Loucy (cell line): ENCODE results near the gene ENTPD6.

Source experiments
- H2AFZ ChIP-seq: fragments of 200-600 bp; sonication (generic); 2 replicates; pipeline ENCODE4 v1.6.0; 2016; ENCODE audit warnings: antibody characterized with exemption, mild to moderate bottlenecking, low read length, moderate library complexity
- H3F3A ChIP-seq: fragments of 200-600 bp; 2 replicates; pipeline ENCODE4 v1.6.0; 2016; ENCODE audit warnings: antibody characterized with exemption, low read depth, mild to moderate bottlenecking
- H3K27me3 ChIP-seq: fragments of 200-600 bp; sonication (generic); 2 replicates; pipeline ENCODE4 v1.6.1; 2014; ENCODE audit warnings: low read length, mild to moderate bottlenecking; ENCODE audit not compliant: insufficient read depth, poor library complexity, severe bottlenecking
- H3K36me3 ChIP-seq: fragments of 200-600 bp; sonication (generic); 2 replicates; pipeline ENCODE4 v1.6.1; 2016; ENCODE audit warnings: low read length; ENCODE audit not compliant: insufficient read depth
- H3K4me1 ChIP-seq: fragments of 200-600 bp; sonication (generic); 2 replicates; pipeline ENCODE4 v1.5.1; 2014; ENCODE audit warnings: low read length, mild to moderate bottlenecking; ENCODE audit not compliant: insufficient read depth, poor library complexity, severe bottlenecking
- H3K4me2 ChIP-seq: fragments of 200-600 bp; sonication (generic); 2 replicates; pipeline ENCODE4 v1.6.0; 2014; ENCODE audit warnings: antibody characterized with exemption, low read length, low read depth, mild to moderate bottlenecking; ENCODE audit not compliant: poor library complexity, severe bottlenecking
- H3K4me3 ChIP-seq: fragments of 200-600 bp; sonication (generic); 2 replicates; pipeline ENCODE4 v1.5.1; 2014; ENCODE audit warnings: low read length, mild to moderate bottlenecking, mixed read lengths; ENCODE audit not compliant: poor library complexity, severe bottlenecking
- H3K79me2 ChIP-seq: fragments of 200-600 bp; sonication (generic); 2 replicates; pipeline ENCODE4 v1.6.1; 2014; ENCODE audit warnings: low read length; ENCODE audit not compliant: insufficient read depth
- H3K9ac ChIP-seq: fragments of 200-600 bp; sonication (generic); 2 replicates; pipeline ENCODE4 v1.6.0; 2014; ENCODE audit warnings: mild to moderate bottlenecking, low read depth, low read length, moderate library complexity; ENCODE audit not compliant: poor library complexity, severe bottlenecking
- H3K9me2 ChIP-seq: fragments of 200-600 bp; sonication (generic); replicated peaks from 2 replicates; pipeline ENCODE4 v1.6.1; 2016; ENCODE audit warnings: low read depth, low read length, mixed read lengths
- H3K9me3 ChIP-seq: fragments of 200-600 bp; sonication (generic); 2 replicates; pipeline ENCODE4 v1.6.1; 2014; ENCODE audit warnings: mild to moderate bottlenecking, antibody characterized with exemption, low read length, low read depth; ENCODE audit not compliant: insufficient read depth
- H4K20me1 ChIP-seq: fragments of 200-600 bp; sonication (generic); 2 replicates; pipeline ENCODE4 v1.6.0; 2014; ENCODE audit warnings: antibody characterized with exemption, low read length, mild to moderate bottlenecking; ENCODE audit not compliant: insufficient read depth, poor library complexity, severe bottlenecking
- CTCF ChIP-seq: fragments of 200-600 bp; sonication (generic); conservative IDR thresholded peaks from 2 replicates; pipeline ENCODE4 v1.5.1; 2014; ENCODE audit warnings: mild to moderate bottlenecking, antibody characterized with exemption, low read length
- EZH2phosphoT487 ChIP-seq: fragments of 200-600 bp; IDR thresholded peaks from 2 replicates; pipeline ENCODE4 v1.6.1; 2018; ENCODE audit warnings: antibody characterized with exemption, mild to moderate bottlenecking, moderate library complexity, borderline replicate concordance

Gene ENTPD6

GRCh38 chr20:25193843-25194242 is 1.7 kb upstream of the ENTPD6 start:
- Histone ChIP-seq H3K27me3 (no peaks in the 10 kb centered on the region), H3K4me2 (no peak overlapping the region), H3K9ac (no peak overlapping the region), H3K4me3 (no peak overlapping the region), H3K79me2 (peaks cover 26% of the 10 kb centered on the region), H3K36me3 (no peaks in the 10 kb centered on the region), H3K9me3 (no peaks in the 10 kb centered on the region), H2AFZ (no peak overlapping the region), H4K20me1 (no peaks in the 10 kb centered on the region), H3F3A (no peaks in the 10 kb centered on the region), H3K4me1 (peaks cover 34% of the 10 kb centered on the region), H3K9me2 (no peaks in the 10 kb centered on the region)
- TF ChIP-seq CTCF (no peak), EZH2phosphoT487 (no peak)

GRCh38 chr20:25194333-25194972 is 1.1 kb upstream of the ENTPD6 start:
- Histone ChIP-seq H3K4me3 (peak overlapping the region; percentile 88), H3K27me3 (no peaks in the 10 kb centered on the region), H2AFZ (no peak overlapping the region), H3K79me2 (peaks cover 32% of the 10 kb centered on the region), H4K20me1 (no peaks in the 10 kb centered on the region), H3K9ac (peak overlapping the region; percentile 90), H3F3A (no peaks in the 10 kb centered on the region), H3K4me1 (peaks cover 40% of the 10 kb centered on the region), H3K36me3 (no peaks in the 10 kb centered on the region), H3K4me2 (peak overlapping the region; percentile 93), H3K9me3 (no peaks in the 10 kb centered on the region), H3K9me2 (no peaks in the 10 kb centered on the region)
- TF ChIP-seq EZH2phosphoT487 = no peak
- TF ChIP-seq CTCF = no peak

- H3K9ac ChIP-seq = peak overlapping the region; percentile 90
- H2AFZ ChIP-seq = peak overlapping the region; percentile 100
- no peaks in the 10 kb centered on the region for H3F3A ChIP-seq
- TF ChIP-seq CTCF (no peak), EZH2phosphoT487 (no peak)
- H3K4me2 ChIP-seq = peak overlapping the region; percentile 93
- H3K27me3 ChIP-seq = no peaks in the 10 kb centered on the region
- no peaks in the 10 kb centered on the region for H3K36me3 ChIP-seq
- peak overlapping the region; percentile 88 for H3K4me3 ChIP-seq
- H4K20me1 ChIP-seq = no peaks in the 10 kb centered on the region
- H3K9me3 ChIP-seq = no peaks in the 10 kb centered on the region
- no peaks in the 10 kb centered on the region for H3K9me2 ChIP-seq
- H3K79me2 ChIP-seq = peaks cover 36% of the 10 kb centered on the region
- peaks cover 51% of the 10 kb centered on the region for H3K4me1 ChIP-seq
Observed at GRCh38 chr20:25195962-25196785, 662 bp downstream of the ENTPD6 start.
